GM12878 (cell line): Measurements from ENCODE around the gene EIF2B4. TPM values are rescaled to one million over a fixed set of nuclear protein-coding genes. Genes with fewer than 3 reads are reported as not detected.

Experiments used
- ATF7 ChIP-seq: fragments of 450-650 bp; IDR thresholded peaks from 2 replicates; pipeline ENCODE4 v1.6.1; 2016; ENCODE audit warnings: low read depth, mild to moderate bottlenecking
- BACH1 ChIP-seq: fragments of 450-650 bp; IDR thresholded peaks from 2 replicates; pipeline ENCODE4 v1.6.1; 2017; ENCODE audit warnings: mild to moderate bottlenecking, borderline replicate concordance
- BCL11A ChIP-seq: IDR thresholded peaks from 2 replicates; pipeline ENCODE4 v1.6.1; 2011; ENCODE audit warnings: low read depth, low read length
- BRCA1 ChIP-seq: IDR thresholded peaks from 2 replicates; pipeline ENCODE4 v1.6.1; 2011; ENCODE audit warnings: low read depth, low read length, improper control_type of control experiment
- CBX5 ChIP-seq: sonication (generic); IDR thresholded peaks from 2 replicates; pipeline ENCODE4 v1.6.1; 2016; ENCODE audit warnings: low read depth, moderate library complexity, mild to moderate bottlenecking, inconsistent platforms
- E2F8 ChIP-seq: fragments of 450-650 bp; IDR thresholded peaks from 2 replicates; pipeline ENCODE4 v1.6.1; 2018; ENCODE audit warnings: mild to moderate bottlenecking, low read depth, moderate library complexity; ENCODE audit not compliant: partially characterized antibody
- EED ChIP-seq: sonication (generic); IDR thresholded peaks from 2 replicates; pipeline ENCODE4 v1.6.1; 2016; ENCODE audit warnings: antibody characterized with exemption, low read depth
- FOXM1 ChIP-seq: IDR thresholded peaks from 2 replicates; pipeline ENCODE4 v1.6.1; 2012; ENCODE audit warnings: low read depth, mild to moderate bottlenecking, inconsistent platforms, low read length, moderate library complexity
- NFXL1 ChIP-seq: fragments of 450-650 bp; IDR thresholded peaks from 2 replicates; pipeline ENCODE4 v1.6.1; 2017; ENCODE audit warnings: antibody characterized with exemption, mild to moderate bottlenecking, borderline replicate concordance
- NFYB ChIP-seq: IDR thresholded peaks from 2 replicates; pipeline ENCODE4 v1.6.1; 2011; ENCODE audit warnings: low read depth, mild to moderate bottlenecking, low read length, improper control_type of control experiment, moderate library complexity; ENCODE audit not compliant: insufficient read depth
- NKRF ChIP-seq: fragments of 450-650 bp; conservative IDR thresholded peaks from 2 replicates; pipeline ENCODE4 v1.6.1; 2017; ENCODE audit warnings: mild to moderate bottlenecking, moderate library complexity
- POLR2A ChIP-seq: IDR thresholded peaks from 2 replicates; pipeline ENCODE4 v1.6.1; 2011; ENCODE audit warnings: low read depth, mild to moderate bottlenecking, low read length
- RAD51 ChIP-seq: fragments of 450-650 bp; IDR thresholded peaks from 2 replicates; pipeline ENCODE4 v1.6.1; 2016; ENCODE audit warnings: moderate library complexity, mild to moderate bottlenecking, inconsistent platforms
- SMAD5 ChIP-seq: IDR thresholded peaks from 2 replicates; pipeline ENCODE4 v1.6.1; 2016; ENCODE audit warnings: antibody characterized with exemption, low read depth
- SMARCA5 ChIP-seq: fragments of 450-650 bp; IDR thresholded peaks from 2 replicates; pipeline ENCODE4 v1.6.1; 2017; ENCODE audit warnings: mild to moderate bottlenecking
- SREBF2 ChIP-seq: IDR thresholded peaks from 2 replicates; pipeline ENCODE4 v1.6.1; 2012; ENCODE audit warnings: mild to moderate bottlenecking, low read length
- SUZ12 ChIP-seq: fragments of 200-600 bp; sonication (generic); IDR thresholded peaks from one replicate; pipeline ENCODE4 v1.6.1; 2018; ENCODE audit warnings: antibody characterized with exemption, mild to moderate bottlenecking; ENCODE audit not compliant: unreplicated experiment
- TCF12 ChIP-seq: IDR thresholded peaks from 2 replicates; pipeline ENCODE4 v1.6.1; 2011; ENCODE audit warnings: low read depth, mild to moderate bottlenecking, low read length
- TCF7 ChIP-seq: IDR thresholded peaks from 2 replicates; pipeline ENCODE4 v1.6.1; 2014; ENCODE audit warnings: antibody characterized with exemption, borderline replicate concordance
- USF1 ChIP-seq: IDR thresholded peaks from 2 replicates; pipeline ENCODE4 v1.6.1; 2011; ENCODE audit warnings: borderline replicate concordance, low read depth, mild to moderate bottlenecking, moderate library complexity, mixed read lengths, low read length; ENCODE audit not compliant: insufficient read depth; ENCODE audit errors: extremely low read length
- ZBED1 ChIP-seq: IDR thresholded peaks from 2 replicates; pipeline ENCODE4 v1.6.1; 2016; ENCODE audit warnings: borderline replicate concordance
- polyA plus RNA-seq, 11 experiments: library from polyadenylated mRNA; depleted of rRNA in 4 of 11; unstranded in 6 of 11; stranded (reverse) in 5 of 11; fragments of >200 nt; fragmentation: Nextera tagmentation in 4 of 11; fragmentation: Illumina TruSeq in 1 of 11; extraction: Ambion mirVana in 4 of 11; extraction: Trizol in 1 of 11; gene quantifications; 1 replicate in 1 of 11; 2 replicates in 10 of 11; pipeline versions ENCODE4 v1.2.1 to v1.2.3, GENCODE V29; 2011 to 2016; ENCODE audit warnings: inconsistent platforms in 2 of 11, missing spikeins in 2 of 11, low read depth in 1 of 11
- total RNA-seq, 4 experiments: library from RNA; depleted of rRNA in 3 of 4; stranded (reverse); fragments of >200 nt in 3 of 4; fragmentation: Illumina TruSeq in 1 of 4; extraction: Trizol in 1 of 4; gene quantifications; 2 replicates each; pipeline versions ENCODE4 v1.2.1 to v1.2.3, GENCODE V29; 2013 to 2021
- TF ChIP-seq, protein P1 (sequence below): fragments of 450-650 bp; IDR thresholded peaks from 2 replicates; pipeline ENCODE4 v1.6.1; 2017; ENCODE audit warnings: borderline replicate concordance
- TF ChIP-seq, protein P2 (sequence below): fragments of 150-350 bp; IDR thresholded peaks from 2 replicates; pipeline ENCODE4 v1.6.1; 2014; ENCODE audit warnings: mild to moderate bottlenecking, low read depth, low read length

The EIF2B4 gene
- total and polyA plus RNA-seq, 10 of the 15 experiments (the other 5 are each of a cell fraction or from before 2014, with no cell fraction given): 13.4 to 53.9 (median 27.5) TPM

GRCh38 chr2:27370816-27371620, 880 bp upstream of the EIF2B4 start (continued):
- TF ChIP-seq SREBF2 (no peak), BCL11A (no peak), SMAD5 (no peak), BACH1 (no peak), CBX5 (no peak), TCF7 (no peak), E2F8 (no peak), SUZ12 (no peak), USF1 (no peak), TCF12 (no peak), NFYB (no peak), BRCA1 (no peak), EED (no peak; the same call in 1 of the 2 replicates), ATF7 (no peak), NFXL1 (no peak), FOXM1 (no peak), RAD51 (no peak), SMARCA5 (no peak), POLR2A (peak; percentile 54; the same call in 1 of the 2 replicates), ZBED1 (0 out of 2 replicates have a peak, but pooled peaks have one; percentile 22), NKRF (peak; percentile 48; the same call in 1 of the 2 replicates)
- TF ChIP-seq, protein P1, sequence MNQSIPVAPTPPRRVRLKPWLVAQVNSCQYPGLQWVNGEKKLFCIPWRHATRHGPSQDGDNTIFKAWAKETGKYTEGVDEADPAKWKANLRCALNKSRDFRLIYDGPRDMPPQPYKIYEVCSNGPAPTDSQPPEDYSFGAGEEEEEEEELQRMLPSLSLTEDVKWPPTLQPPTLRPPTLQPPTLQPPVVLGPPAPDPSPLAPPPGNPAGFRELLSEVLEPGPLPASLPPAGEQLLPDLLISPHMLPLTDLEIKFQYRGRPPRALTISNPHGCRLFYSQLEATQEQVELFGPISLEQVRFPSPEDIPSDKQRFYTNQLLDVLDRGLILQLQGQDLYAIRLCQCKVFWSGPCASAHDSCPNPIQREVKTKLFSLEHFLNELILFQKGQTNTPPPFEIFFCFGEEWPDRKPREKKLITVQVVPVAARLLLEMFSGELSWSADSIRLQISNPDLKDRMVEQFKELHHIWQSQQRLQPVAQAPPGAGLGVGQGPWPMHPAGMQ: no peak
- TF ChIP-seq, protein P2, sequence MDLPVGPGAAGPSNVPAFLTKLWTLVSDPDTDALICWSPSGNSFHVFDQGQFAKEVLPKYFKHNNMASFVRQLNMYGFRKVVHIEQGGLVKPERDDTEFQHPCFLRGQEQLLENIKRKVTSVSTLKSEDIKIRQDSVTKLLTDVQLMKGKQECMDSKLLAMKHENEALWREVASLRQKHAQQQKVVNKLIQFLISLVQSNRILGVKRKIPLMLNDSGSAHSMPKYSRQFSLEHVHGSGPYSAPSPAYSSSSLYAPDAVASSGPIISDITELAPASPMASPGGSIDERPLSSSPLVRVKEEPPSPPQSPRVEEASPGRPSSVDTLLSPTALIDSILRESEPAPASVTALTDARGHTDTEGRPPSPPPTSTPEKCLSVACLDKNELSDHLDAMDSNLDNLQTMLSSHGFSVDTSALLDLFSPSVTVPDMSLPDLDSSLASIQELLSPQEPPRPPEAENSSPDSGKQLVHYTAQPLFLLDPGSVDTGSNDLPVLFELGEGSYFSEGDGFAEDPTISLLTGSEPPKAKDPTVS: no peak
